Muscle of leg (tissue), 11 donors: ENCODE data around the gene ZNF423. TPM values are rescaled to one million over a fixed set of nuclear protein-coding genes. Genes with fewer than 3 reads are reported as not detected.

Experiments used
- DNase-seq: peaks from one replicate; pipeline ENCODE4 v3.0.0; 2013
- H3K27ac ChIP-seq: one replicate; pipeline ENCODE4 v1.5.1; 2013; ENCODE audit warnings: mild to moderate bottlenecking, low read length, control low read depth
- H3K27me3 ChIP-seq: one replicate; pipeline ENCODE4 v1.6.1; 2013; ENCODE audit warnings: low read length; ENCODE audit not compliant: control insufficient read depth, insufficient read depth
- H3K36me3 ChIP-seq: one replicate; pipeline ENCODE4 v1.6.1; 2013; ENCODE audit warnings: low read length; ENCODE audit not compliant: control insufficient read depth, insufficient read depth
- H3K4me1 ChIP-seq: one replicate; pipeline ENCODE4 v1.6.1; 2013; ENCODE audit warnings: low read length; ENCODE audit not compliant: control insufficient read depth, insufficient read depth
- H3K4me3 ChIP-seq: one replicate; pipeline ENCODE4 v1.5.1; 2013; ENCODE audit warnings: low read length, control low read depth
- H3K9me3 ChIP-seq: replicated peaks from 2 replicates; pipeline ENCODE4 v1.6.1; 2013; ENCODE audit warnings: low read depth, low read length; ENCODE audit not compliant: control insufficient read depth
- WGBS: methylation state at CpG from one replicate; pipeline ENCODE4 v1.1.5; 2013; ENCODE audit warnings: missing lambda C conversion rate; ENCODE audit not compliant: insufficient coverage; 5-methylcytosine and 5-hydroxymethylcytosine counted together
- polyA plus RNA-seq, 8 donors: library from polyadenylated mRNA; unstranded; fragments of 120-200 nt; gene quantifications; one replicate each; pipeline versions ENCODE4 v1.2.1 to v1.2.3, GENCODE V29; 2013; ENCODE audit warnings: inconsistent platforms in 1 of 8, low replicate concordance in 1 of 8; ENCODE audit not compliant: insufficient read length in 8 of 8, insufficient read depth in 1 of 8
- total RNA-seq: library from RNA; stranded (reverse); fragments of 120-200 nt; gene quantifications from one replicate; pipeline ENCODE4 v1.2.4, GENCODE V29; 2013

Gene ZNF423
- total and polyA plus RNA-seq, 9 donors = 15.8 to 30.0 (median 25.5) TPM

DNA sequence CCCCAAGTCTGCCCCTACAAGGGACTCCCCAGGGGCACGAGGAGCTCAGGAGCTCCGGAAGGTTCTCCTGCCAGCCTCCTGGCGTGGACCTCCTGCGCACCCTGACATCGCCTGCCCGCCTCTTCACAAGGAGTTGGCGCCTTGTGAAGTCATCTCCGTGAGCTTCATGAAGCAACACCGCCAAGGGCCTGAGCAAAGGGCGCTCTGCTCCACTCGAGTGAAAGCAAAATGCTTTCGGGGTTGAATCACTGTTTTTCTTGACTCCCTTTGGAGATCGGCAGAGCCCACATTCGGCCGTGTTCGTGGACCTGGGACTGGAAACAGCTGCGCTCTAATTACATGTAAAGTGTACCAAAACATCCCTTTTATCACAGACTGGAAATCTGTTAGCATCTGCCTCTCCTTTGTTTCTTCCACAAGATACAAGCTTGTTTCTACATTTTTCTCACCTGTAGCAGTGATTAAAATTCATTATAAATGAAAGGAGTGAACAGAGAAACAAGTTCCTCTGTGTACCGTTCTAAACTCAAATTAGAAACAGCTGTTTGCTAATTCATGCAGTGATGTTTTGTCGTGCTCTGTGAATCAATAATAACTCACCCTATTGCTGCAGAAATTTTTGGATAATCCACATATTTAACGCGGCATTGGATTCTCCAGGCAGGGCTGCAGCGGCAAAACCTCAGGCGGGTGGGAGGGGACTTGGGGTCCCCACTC is 203.3 kb downstream of the ZNF423 start:
- H3K27me3 ChIP-seq = no peaks in the 10 kb centered on the region
- WGBS = 30% methylated on average over 19 of the region's 23 CpGs
- peaks cover 24% of the 10 kb centered on the region for H3K4me1 ChIP-seq
- H3K4me3 ChIP-seq = no peak overlapping the region
- no peaks in the 10 kb centered on the region for H3K36me3 ChIP-seq
- DNase-seq = peak; percentile 73
- H3K27ac ChIP-seq = peak overlapping the region; percentile 66
- peaks cover 8% of the 10 kb centered on the region for H3K9me3 ChIP-seq

GRCh38 chr16:49651996-49652395 is 203.9 kb downstream of the ZNF423 start:
- WGBS = 16% methylated on average over 2 of the region's 7 CpGs
- H3K27ac ChIP-seq = peak overlapping the region; percentile 66
- peaks cover 19% of the 10 kb centered on the region for H3K4me1 ChIP-seq
- H3K9me3 ChIP-seq = peaks cover 11% of the 10 kb centered on the region
- no peak overlapping the region for H3K4me3 ChIP-seq
- no peaks in the 10 kb centered on the region for H3K36me3 ChIP-seq
- no peak for DNase-seq
- H3K27me3 ChIP-seq = no peaks in the 10 kb centered on the region

DNA sequence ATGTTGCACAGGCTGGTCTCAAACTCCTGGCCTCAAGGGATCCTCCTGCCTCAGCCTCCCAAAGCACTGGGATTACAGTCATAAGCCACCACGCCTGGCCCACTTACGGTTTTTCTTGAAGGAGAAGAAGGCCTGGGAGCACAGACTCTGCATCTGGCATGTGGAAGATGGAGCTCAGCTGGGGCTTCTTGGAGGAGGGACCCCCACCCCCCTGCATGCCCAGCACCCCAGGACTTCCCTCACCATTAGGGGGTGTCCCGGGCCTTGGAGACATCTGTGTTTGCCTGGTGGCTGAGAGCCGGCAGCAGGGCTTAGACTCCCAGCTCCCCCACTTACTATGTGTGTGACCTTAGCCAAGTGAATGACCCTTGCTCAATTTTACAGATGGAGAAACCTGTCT is 204.7 kb downstream of the ZNF423 start:
- 80% methylated on average over 1 of the region's 4 CpGs for WGBS
- H3K27me3 ChIP-seq = no peaks in the 10 kb centered on the region
- no peak overlapping the region for H3K4me3 ChIP-seq
- DNase-seq = no peak
- peaks cover 19% of the 10 kb centered on the region for H3K4me1 ChIP-seq
- no peaks in the 10 kb centered on the region for H3K36me3 ChIP-seq
- no peak overlapping the region for H3K27ac ChIP-seq
- peaks cover 13% of the 10 kb centered on the region for H3K9me3 ChIP-seq

DNA sequence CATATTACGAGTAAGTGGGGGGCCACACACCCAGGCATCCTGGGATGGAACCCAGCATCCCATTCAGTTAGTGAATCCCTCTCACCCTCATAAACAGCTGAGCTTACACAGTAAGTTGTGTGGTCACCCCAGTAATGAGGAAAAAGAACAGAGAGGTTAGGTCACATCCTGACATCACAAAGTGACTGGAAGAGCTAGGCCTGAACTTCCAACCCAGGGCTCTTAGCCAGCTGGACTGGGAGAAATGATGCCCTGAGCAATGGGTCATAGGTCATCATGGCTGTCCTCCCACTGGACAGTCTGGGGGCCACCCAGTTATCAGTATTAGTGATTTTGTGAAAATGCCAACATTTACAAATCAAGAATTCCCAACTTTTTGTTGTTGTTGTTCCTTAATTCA is 205.3 kb downstream of the ZNF423 start:
- Histone ChIP-seq H3K27me3 (no peaks in the 10 kb centered on the region), H3K4me1 (peaks cover 19% of the 10 kb centered on the region), H3K27ac (no peak overlapping the region), H3K9me3 (peaks cover 16% of the 10 kb centered on the region), H3K36me3 (no peaks in the 10 kb centered on the region), H3K4me3 (no peak overlapping the region)
- no peak for DNase-seq
- WGBS = no CpG with 5 or more reads among the region's 1 CpG

DNA sequence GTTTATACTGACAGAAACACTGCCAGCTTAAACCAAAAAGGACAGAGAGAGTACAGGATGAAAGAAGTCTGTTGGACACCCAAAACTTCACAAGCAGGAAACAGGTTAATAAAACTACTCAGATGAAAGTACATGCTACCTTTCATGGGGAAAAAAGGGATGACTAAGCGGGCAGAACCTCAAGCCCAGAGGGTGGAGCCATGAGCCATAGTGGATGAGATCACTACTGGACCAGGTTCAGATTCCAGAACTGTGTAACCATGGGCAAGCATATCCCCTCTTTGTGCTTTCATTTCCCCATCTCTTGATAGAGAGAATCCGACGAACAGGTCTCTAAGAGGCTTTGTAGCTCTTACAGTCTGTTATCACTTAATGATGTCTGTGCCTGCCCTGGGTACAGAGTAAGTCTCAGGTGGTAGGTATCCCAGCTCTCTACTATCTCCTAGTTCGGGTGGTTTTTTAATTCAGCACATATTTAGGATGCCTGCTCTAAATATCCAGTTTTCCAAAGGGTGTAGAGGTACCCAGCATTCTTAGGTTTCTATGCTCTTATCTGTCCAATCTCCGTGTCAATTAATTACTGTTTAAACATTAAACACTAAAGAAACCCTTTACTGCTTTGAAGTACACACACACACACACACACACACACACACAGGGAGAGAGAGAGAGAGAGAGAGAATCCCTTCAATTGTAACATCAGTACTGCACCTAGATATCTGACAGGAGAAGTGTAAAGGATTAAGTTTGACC is 206.7 kb downstream of the ZNF423 start:
- H3K27me3 ChIP-seq = no peaks in the 10 kb centered on the region
- H3K27ac ChIP-seq = no peak overlapping the region
- peaks cover 19% of the 10 kb centered on the region for H3K4me1 ChIP-seq
- no peaks in the 10 kb centered on the region for H3K36me3 ChIP-seq
- H3K9me3 ChIP-seq = peaks cover 16% of the 10 kb centered on the region
- 71% methylated on average over 1 of the region's 5 CpGs for WGBS
- no peak overlapping the region for H3K4me3 ChIP-seq
- DNase-seq = no peak

DNA sequence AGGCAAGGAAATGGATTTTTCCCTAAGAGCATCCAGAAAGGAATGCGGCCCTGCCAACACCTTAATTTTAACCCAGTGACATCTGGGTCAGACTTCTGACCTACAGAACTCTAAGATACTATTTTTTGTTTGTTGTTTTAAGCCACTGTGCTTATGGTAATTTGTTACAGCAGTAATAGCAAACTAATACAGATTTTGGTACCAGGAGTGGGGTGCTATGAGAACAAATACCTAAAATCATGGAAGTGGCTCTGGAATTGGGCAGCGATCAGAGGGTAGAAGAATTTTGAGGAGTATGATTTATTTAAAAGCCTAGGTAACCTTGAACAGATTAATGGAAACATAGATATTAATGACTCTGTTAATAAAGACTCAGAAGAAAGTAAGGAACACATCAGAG is 208.2 kb downstream of the ZNF423 start:
- Histone ChIP-seq H3K36me3 (no peaks in the 10 kb centered on the region), H3K27me3 (no peaks in the 10 kb centered on the region), H3K27ac (no peak overlapping the region), H3K4me3 (no peak overlapping the region), H3K4me1 (peaks cover 18% of the 10 kb centered on the region), H3K9me3 (peaks cover 16% of the 10 kb centered on the region)
- WGBS = no CpG with 5 or more reads among the region's 2 CpGs
- no peak for DNase-seq

- Histone ChIP-seq H3K27ac (no peak overlapping the region), H3K4me1 (peaks cover 18% of the 10 kb centered on the region), H3K27me3 (no peaks in the 10 kb centered on the region), H3K4me3 (no peak overlapping the region), H3K9me3 (peaks cover 16% of the 10 kb centered on the region), H3K36me3 (no peaks in the 10 kb centered on the region)
- WGBS = no CpG with 5 or more reads among the region's 1 CpG
- no peak for DNase-seq
Observed at GRCh38 chr16:49645263-49645662, 210.6 kb downstream of the ZNF423 start.

GRCh38 chr16:49644145-49644463 is 211.8 kb downstream of the ZNF423 start:
- DNase-seq = peak; percentile 54
- H3K4me1 ChIP-seq = peaks cover 25% of the 10 kb centered on the region
- no peak overlapping the region for H3K4me3 ChIP-seq
- no peak overlapping the region for H3K27ac ChIP-seq
- 31% methylated on average over 2 of the region's 4 CpGs for WGBS
- peaks cover 16% of the 10 kb centered on the region for H3K9me3 ChIP-seq
- H3K36me3 ChIP-seq = no peaks in the 10 kb centered on the region
- no peaks in the 10 kb centered on the region for H3K27me3 ChIP-seq

GRCh38 chr16:49643429-49644144 is 212.3 kb downstream of the ZNF423 start:
- 22% methylated on average over 5 of the region's 6 CpGs for WGBS

DNA sequence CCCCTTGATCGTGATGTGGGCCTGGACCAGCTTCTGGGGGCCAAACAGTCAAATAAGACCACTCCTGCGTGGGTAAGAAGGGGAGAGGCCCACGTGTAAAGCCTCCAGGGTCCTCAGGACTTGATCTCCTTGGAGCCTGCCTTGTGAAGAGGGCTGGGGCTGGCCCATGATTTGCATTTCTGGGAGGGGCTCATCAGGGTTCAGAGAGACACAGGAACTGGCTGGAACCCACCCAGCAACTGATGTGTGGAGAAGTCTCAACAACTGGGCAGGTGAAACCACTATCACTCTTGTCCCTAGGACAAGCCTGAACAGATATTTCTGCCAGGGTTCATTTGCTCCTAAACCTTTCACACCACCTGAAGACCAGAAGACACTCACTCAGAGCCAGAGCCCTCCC is 214.7 kb downstream of the ZNF423 start:
- DNase-seq = no peak
- WGBS = 52% methylated on average over 2 of the region's 3 CpGs
- Histone ChIP-seq H3K27ac (no peak overlapping the region), H3K4me1 (peaks cover 40% of the 10 kb centered on the region), H3K4me3 (no peak overlapping the region), H3K36me3 (peaks cover 19% of the 10 kb centered on the region), H3K9me3 (peaks cover 3% of the 10 kb centered on the region), H3K27me3 (no peaks in the 10 kb centered on the region)

More at GRCh38 chr16:49643429-49644144, 212.3 kb downstream of the ZNF423 start:
- no peaks in the 10 kb centered on the region for H3K36me3 ChIP-seq
- H3K27me3 ChIP-seq = no peaks in the 10 kb centered on the region
- H3K27ac ChIP-seq = no peak overlapping the region
- no peak for DNase-seq
- peaks cover 30% of the 10 kb centered on the region for H3K4me1 ChIP-seq
- no peak overlapping the region for H3K4me3 ChIP-seq
- H3K9me3 ChIP-seq = peaks cover 15% of the 10 kb centered on the region
